Left lung (tissue), 10 donors: ENCODE measurements around the gene ITPK1. TPM values are rescaled to one million over a fixed set of nuclear protein-coding genes. Genes with fewer than 3 reads are reported as not detected.

Experiments
- ATAC-seq: fragments of 200-7000 bp; cut with Tn5 transposase; one replicate; pipeline ENCODE4 v1.9.1; 2020; ENCODE audit warnings: moderate library complexity
- DNase-seq, 4 donors: peaks; one replicate each; pipeline ENCODE4 v3.0.0-alpha.2; 2013 to 2020
- H3K27ac ChIP-seq, 2 donors: fragments of 200-600 bp; sonication (generic) in 1 of 2; one replicate each; pipeline versions ENCODE4 v1.5.0 to v1.8.0; 2020 to 2021
- H3K27me3 ChIP-seq, 2 donors: fragments of 200-600 bp; sonication (generic) in 1 of 2; one replicate each; pipeline versions ENCODE4 v1.5.0 to v1.8.0; 2020 to 2021
- H3K36me3 ChIP-seq, 2 donors: fragments of 200-600 bp; sonication (generic) in 1 of 2; one replicate each; pipeline versions ENCODE4 v1.5.0 to v1.8.0; 2020 to 2021
- H3K4me1 ChIP-seq, 2 donors: fragments of 200-600 bp; one replicate each; pipeline ENCODE4 v1.8.0; 2021
- H3K4me3 ChIP-seq, 2 donors: fragments of 200-600 bp; sonication (generic) in 1 of 2; one replicate each; pipeline versions ENCODE4 v1.5.0 to v1.8.0; 2020 to 2021; ENCODE audit warnings: mild to moderate bottlenecking in 1 of 2
- H3K9me3 ChIP-seq, 2 donors: fragments of 200-600 bp; sonication (generic) in 1 of 2; one replicate each; pipeline versions ENCODE4 v1.5.0 to v1.8.0; 2020 to 2021
- CTCF ChIP-seq, 2 donors: fragments of 200-600 bp; sonication (generic) in 1 of 2; IDR thresholded peaks; one replicate each; pipeline versions ENCODE4 v1.5.0 to v1.8.0; 2021; ENCODE audit warnings: antibody characterized with exemption in 2 of 2
- intact Hi-C, 2 donors: fragments of 100-400 bp; cut with DNase I; formaldehyde crosslinking; loops; one replicate each; pipeline versions ENCODE4 v1.11.2 to v1.14.2; 2022
- polyA plus RNA-seq, 6 donors: library from polyadenylated mRNA; unstranded; fragments of 120-200 nt; gene quantifications; one replicate each; pipeline ENCODE4 v1.2.1, GENCODE V29; 2013; ENCODE audit not compliant: insufficient read length in 6 of 6
- total RNA-seq, 2 donors: library from RNA; stranded (reverse); fragmentation: NEBNext Ultra II Directional; extraction: Animal tissue kit (Norgen Biotek cat#: 25700); gene quantifications; one replicate each; pipeline ENCODE4 v1.2.1, GENCODE V29; 2021
- donor health status: DM: no; HTN: yes; CAD: no.
- donor health status: DM: no; HTN: no; CAD: no.

Gene ITPK1
- total and polyA plus RNA-seq, 8 donors = 18.1 to 108 (median 20.8) TPM

GRCh38 chr14:93031505-93032315 lies 84.0 kb downstream of the ITPK1 start:
- DNase-seq (no peak), ATAC-seq (no peak)
- Histone ChIP-seq H3K36me3 (no peaks in the 10 kb centered on the region), H3K27me3 (no peaks in the 10 kb centered on the region), H3K4me1 (peaks cover 5 to 32% of the 10 kb centered on the region in 2 donors), H3K27ac (peak overlapping the region in 1 of 2 donors; percentile 64), H3K4me3 (no peak overlapping the region), H3K9me3 (no peaks in the 10 kb centered on the region)
- intact Hi-C loops = no loop called here
- no peak for TF ChIP-seq CTCF (IDR thresholded peaks at IDR 0.05)

GRCh38 chr14:93030761-93031160 lies 85.0 kb downstream of the ITPK1 start:
- no peak for TF ChIP-seq CTCF (IDR thresholded peaks at IDR 0.05)
- Histone ChIP-seq H3K36me3 (no peaks in the 10 kb centered on the region), H3K9me3 (no peaks in the 10 kb centered on the region), H3K4me3 (no peak overlapping the region), H3K27me3 (no peaks in the 10 kb centered on the region), H3K4me1 (peaks cover 5 to 32% of the 10 kb centered on the region in 2 donors), H3K27ac (no peak overlapping the region)
- ATAC-seq = no peak
- no peak for DNase-seq
- intact Hi-C loops = no loop called here

GRCh38 chr14:93029911-93030508 lies 85.7 kb downstream of the ITPK1 start:
- no peaks in the 10 kb centered on the region for H3K36me3 ChIP-seq
- H3K27ac ChIP-seq = no peak overlapping the region
- ATAC-seq (no peak), DNase-seq (no peak)
- intact Hi-C loops = no loop called here
- no peaks in the 10 kb centered on the region for H3K9me3 ChIP-seq
- no peaks in the 10 kb centered on the region for H3K27me3 ChIP-seq
- no peak for TF ChIP-seq CTCF (IDR thresholded peaks at IDR 0.05)
- peaks cover 5 to 32% of the 10 kb centered on the region in 2 donors for H3K4me1 ChIP-seq
- H3K4me3 ChIP-seq = no peak overlapping the region

DNA sequence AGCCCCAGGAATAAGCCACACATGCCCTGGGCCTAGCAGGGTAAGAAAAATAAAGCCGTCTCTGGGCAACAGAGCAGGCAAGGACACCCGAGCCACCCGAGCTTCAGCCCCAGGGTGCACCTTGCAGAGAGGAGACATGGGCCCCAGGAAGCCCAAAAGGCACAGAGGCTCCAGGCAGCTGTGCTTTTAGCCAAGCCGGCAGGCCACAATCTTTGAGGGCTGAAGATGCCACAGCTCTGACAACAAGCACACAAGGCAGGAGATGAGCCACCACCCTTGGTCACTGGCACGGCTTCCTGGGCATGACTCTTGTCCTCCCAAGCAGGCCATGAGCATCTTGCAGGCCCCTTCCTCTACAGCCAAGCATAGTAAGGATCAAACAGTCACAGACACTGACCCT lies 86.3 kb downstream of the ITPK1 start:
- no peak overlapping the region for H3K27ac ChIP-seq
- ATAC-seq (no peak), DNase-seq (no peak)
- H3K27me3 ChIP-seq = no peaks in the 10 kb centered on the region
- intact Hi-C loops = no loop called here
- H3K9me3 ChIP-seq = no peaks in the 10 kb centered on the region
- no peaks in the 10 kb centered on the region for H3K36me3 ChIP-seq
- no peak overlapping the region for H3K4me3 ChIP-seq
- no peak for TF ChIP-seq CTCF (IDR thresholded peaks at IDR 0.05)
- H3K4me1 ChIP-seq = peaks cover 5 to 32% of the 10 kb centered on the region in 2 donors

- no peak for TF ChIP-seq CTCF (IDR thresholded peaks at IDR 0.05)
- no peaks in the 10 kb centered on the region for H3K9me3 ChIP-seq
- H3K27me3 ChIP-seq = no peaks in the 10 kb centered on the region
- DNase-seq = no peak
- H3K4me3 ChIP-seq = no peak overlapping the region
- H3K36me3 ChIP-seq = no peaks in the 10 kb centered on the region
- no peak for ATAC-seq
- peaks cover 5 to 25% of the 10 kb centered on the region in 2 donors for H3K4me1 ChIP-seq
- intact Hi-C loops = no loop called here
- H3K27ac ChIP-seq = no peak overlapping the region
Observed at GRCh38 chr14:93028724-93029076, 87.0 kb downstream of the ITPK1 start.
